ENCODE results near the gene RBM20. TPM values are rescaled to one million over a fixed set of nuclear protein-coding genes. Genes with fewer than 3 reads are reported as not detected.
"Not testable (repeated sequence)": the region's sequence is repeated elsewhere in the genome, so short reads cannot be mapped to it uniquely, and the experiment has no call there.

The RBM20 gene
- polyA plus RNA-seq, 3 donors: 4.9 to 7.9 (median 6.1) TPM

- DNase-seq (ENCODE audit: extremely low read depth in 1 of 11, low read depth in 9 of 11, low spot score in 4 of 11): no peak
Measured at GRCh38 chr10:110714356-110714755, 70.2 kb downstream of the RBM20 start.

DNA sequence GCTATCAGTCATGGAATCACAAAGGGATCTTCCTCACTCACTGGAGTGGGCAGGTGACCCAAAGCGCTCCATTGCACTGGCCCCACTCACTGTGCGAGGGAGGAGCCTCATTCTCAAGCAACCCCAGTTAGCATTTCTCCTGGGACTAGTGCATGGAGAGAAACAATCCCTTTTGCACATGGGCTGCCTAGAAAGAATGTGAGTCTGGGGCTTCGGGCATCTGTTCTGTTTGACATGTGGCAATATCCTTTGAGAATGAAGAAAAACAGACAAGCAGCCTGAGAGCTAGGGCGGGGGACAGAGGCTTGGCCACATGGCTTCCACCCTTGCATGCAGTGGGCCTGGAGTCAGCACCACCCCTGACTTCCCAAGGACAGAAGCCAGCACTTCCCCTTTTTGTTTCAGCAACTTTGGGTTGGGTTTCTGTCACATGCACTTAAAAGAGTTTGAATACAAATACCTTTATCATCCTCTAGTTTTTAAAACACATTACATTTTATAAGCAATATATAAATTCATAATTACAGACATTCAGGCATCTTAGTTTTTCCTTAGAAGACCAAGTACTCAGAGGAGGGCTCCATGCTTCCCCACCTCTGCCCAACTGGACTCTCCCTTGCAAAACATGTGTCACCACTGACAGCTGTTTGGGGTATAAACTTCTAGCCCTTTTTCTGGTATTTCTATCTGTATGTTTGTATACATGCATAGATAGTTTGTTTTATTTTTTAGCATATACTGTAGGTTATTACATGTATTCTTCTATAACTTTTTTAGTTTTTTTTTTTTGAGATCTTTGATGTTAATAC, 73.8 kb downstream of the RBM20 start:
- DNase-seq (ENCODE audit: extremely low read depth in 1 of 11, low read depth in 9 of 11, low spot score in 4 of 11): no peak

- no peak for DNase-seq (ENCODE audit: extremely low read depth in 1 of 11, low read depth in 9 of 11, low spot score in 4 of 11)
Measured at GRCh38 chr10:110721406-110722038, 77.4 kb downstream of the RBM20 start.

DNA sequence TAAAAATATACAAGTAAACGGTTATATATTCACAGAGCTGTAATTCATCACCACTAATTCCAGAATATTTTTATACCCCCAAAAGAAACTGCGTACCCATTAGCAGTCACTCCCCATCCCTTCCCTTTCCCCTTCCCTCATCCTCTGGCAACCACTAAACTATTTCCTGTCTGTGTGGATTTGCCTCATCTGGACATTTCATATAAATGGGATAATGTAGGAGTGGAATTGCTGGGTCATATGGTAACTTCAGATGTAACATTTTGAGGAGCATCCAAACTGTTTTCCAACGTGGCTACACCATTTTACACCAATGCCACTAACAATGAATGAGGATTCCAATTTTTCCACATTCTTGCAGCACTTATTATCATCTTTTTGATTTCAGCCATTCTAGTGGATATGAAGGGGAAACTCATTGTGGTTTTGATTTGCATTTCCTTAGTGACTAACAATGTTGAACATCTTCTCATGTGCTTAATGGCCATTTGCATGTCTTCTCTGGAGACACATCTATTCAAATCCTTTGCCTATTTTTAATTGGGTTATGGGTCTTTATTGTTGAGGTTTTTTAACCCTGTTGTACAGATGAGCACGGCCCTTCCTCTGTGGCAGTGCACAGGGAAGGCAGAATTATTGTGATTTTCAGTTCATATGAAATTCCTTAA, 79.2 kb downstream of the RBM20 start:
- DNase-seq (ENCODE audit: extremely low read depth in 1 of 11, low read depth in 9 of 11, low spot score in 4 of 11): no peak

- no peak for DNase-seq (ENCODE audit: extremely low read depth in 1 of 11, low read depth in 9 of 11, low spot score in 4 of 11)
Measured at GRCh38 chr10:110724116-110724921, 80.2 kb downstream of the RBM20 start.

DNA sequence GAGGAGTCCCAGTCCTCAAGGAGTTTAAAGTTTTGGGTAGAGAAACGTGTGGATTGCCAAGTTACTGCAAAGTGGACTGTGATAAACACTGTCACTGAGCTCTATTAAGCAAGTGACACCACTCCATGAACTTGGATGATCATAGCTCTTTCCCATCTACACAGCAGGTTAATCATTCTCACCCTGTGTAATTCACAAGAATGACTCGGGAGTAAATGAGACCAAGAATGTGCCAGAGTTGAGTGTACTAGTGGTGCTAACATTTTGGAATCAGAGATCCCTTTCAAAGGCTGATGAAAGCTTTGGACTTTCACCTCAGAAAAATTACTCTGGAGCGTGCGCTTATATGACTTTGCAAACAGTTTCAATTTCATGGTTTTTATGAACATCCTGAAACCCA, 80.8 kb downstream of the RBM20 start:
- no peak for DNase-seq (ENCODE audit: extremely low read depth in 1 of 11, low read depth in 9 of 11, low spot score in 4 of 11)

DNA sequence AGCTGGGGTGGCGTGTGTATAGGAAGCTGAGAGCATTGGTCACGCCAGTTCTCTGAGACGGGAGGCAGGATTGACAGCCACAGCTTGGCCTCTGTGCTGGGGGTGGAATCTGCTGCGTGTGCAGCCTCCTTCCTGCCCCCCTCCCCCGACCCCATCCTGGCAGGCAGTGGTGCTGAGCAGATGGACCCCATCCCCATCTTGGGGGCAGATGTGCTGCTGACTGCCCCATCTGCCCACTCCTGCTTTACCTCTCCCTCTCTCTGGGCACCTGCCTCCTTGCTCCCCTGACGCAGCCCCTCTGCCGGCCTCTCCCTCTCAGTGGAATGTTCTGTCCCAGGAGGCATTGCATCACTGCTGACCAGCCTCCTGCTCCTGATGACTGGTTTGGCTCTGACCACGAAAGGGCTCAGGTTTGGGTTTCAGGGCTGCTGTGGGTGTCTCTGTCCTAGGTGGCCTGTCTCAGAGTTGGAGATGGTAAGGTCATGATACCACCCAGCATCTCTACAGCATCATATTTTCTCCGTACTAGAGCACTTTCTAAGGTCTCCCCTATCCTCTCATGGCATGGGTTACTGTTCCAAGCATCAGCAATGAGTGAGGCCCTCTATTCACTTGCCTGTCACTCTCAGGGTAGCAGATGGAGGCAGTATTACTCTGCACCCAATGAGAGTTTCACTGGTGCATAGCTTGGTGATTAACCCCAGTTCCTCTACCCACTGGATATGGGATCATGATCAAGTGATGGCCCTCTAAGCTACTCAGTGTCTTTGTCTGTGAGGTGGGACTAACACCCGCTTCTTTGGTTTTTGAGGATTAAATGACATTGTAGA, 81.9 kb downstream of the RBM20 start:
- DNase-seq (ENCODE audit: extremely low read depth in 1 of 11, low read depth in 9 of 11, low spot score in 4 of 11): no peak

GRCh38 chr10:110727785-110728184, 83.6 kb downstream of the RBM20 start:
- DNase-seq (ENCODE audit: extremely low read depth in 1 of 11, low read depth in 9 of 11, low spot score in 4 of 11): not testable (repeated sequence)

DNA sequence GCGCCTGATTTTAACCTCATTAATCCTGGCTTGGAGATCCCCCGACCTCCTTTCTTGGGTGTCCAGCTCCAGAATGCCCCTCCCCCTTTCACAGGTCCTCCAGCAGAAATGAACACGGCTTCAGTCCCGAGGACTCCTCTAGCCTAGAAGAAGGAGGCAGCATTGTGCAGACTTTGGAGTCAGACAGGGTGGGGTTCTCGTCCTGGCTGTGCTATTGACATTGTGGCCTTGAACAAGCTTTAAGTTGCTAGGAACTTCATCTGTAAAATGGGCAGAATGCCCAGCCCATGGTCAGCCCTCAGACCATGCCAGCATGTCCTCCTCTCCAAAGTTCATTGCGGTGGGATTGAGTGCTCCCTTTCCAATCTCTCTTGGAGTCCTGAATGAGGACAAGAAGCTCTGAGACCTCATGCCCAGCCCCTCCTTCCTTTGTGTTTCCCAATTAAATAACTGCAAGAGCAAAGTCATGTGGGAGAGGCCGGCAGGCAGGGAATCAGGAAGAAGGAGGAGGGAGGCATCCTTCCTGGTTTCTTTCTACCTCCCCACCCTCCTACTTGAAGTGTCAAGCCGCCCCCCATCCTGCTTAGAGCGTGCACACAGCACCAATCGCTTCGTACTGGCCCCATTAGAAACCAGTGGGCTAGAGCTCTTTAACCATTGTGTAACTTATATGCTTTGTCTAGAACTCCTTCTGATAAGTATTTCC, 86.4 kb downstream of the RBM20 start:
- DNase-seq (ENCODE audit: extremely low read depth in 1 of 11, low read depth in 9 of 11, low spot score in 4 of 11): no peak

- no peak for DNase-seq (ENCODE audit: extremely low read depth in 1 of 11, low read depth in 9 of 11, low spot score in 4 of 11)
Measured at GRCh38 chr10:110733218-110733952, 89.2 kb downstream of the RBM20 start.

- DNase-seq (ENCODE audit: extremely low read depth in 1 of 11, low read depth in 9 of 11, low spot score in 4 of 11): no peak
Measured at GRCh38 chr10:110735620-110736027, 91.5 kb downstream of the RBM20 start.

DNA sequence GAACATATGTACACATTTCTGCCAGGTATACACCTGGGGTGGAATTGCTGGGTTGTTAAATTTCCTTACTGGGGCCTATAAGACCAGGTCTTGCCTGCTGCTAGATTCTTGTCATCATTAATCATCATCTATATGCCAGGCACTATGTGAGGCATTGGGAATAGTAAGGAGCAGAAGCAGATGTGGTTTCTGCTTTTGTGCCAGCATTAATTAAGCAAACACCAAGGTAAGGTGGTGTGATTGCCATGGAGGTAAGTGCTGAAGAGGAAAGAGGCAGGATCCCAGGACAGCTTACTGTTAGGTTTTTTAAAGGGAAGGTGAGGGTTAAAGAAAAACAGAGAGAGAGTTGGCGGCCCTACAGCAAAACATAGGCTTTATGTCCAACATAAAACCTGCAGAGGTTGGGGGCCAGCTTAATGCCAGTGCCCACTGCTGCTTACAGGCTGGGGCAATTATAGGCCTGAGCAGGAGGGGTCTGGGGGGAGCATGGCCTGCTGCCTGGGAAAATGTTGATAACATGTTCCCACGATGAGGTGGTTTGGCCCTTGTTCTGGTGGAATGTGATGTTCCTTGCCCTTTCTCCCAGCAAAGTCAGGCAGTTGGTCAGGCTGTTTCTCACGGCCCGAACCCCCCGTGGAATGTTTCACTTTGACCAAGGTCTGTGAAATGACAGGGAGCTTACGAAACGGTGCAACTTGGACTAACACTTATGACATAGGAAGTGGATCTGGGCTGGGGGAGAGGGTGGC, 93.9 kb downstream of the RBM20 start:
- no peak for DNase-seq (ENCODE audit: extremely low read depth in 1 of 11, low read depth in 9 of 11, low spot score in 4 of 11)

GRCh38 chr10:110739811-110740271, 95.7 kb downstream of the RBM20 start:
- no peak for DNase-seq (ENCODE audit: extremely low read depth in 1 of 11, low read depth in 9 of 11, low spot score in 4 of 11)

DNA sequence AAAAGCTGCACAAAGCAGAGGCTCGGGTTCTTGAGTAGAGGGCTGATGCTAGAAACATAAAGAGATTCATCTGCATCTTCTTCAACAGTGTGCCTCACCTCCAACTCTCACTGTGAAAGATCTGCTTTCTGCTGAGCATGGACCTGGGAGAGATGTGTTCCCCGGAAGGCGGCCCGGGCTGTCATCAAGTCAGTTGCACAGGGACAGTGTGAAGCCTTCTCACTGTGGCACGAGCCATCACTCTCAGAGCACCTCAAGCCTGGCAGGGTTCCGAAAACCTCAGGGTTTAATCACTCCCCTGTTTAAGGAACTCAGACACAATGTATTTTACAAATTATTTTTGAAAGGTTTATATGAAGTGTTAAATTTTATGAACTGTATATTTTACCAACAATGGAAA, 98.7 kb downstream of the RBM20 start:
- DNase-seq (ENCODE audit: extremely low read depth in 1 of 11, low read depth in 9 of 11, low spot score in 4 of 11): no peak

- no peak for DNase-seq (ENCODE audit: extremely low read depth in 1 of 11, low read depth in 9 of 11, low spot score in 4 of 11)
Measured at GRCh38 chr10:110744782-110745181, 100.6 kb downstream of the RBM20 start.

- DNase-seq (ENCODE audit: extremely low read depth in 1 of 11, low read depth in 9 of 11, low spot score in 4 of 11): peak in 10 of 11 donors; percentile 43 to 70 (median 56)
Measured at GRCh38 chr10:110746254-110746826, 102.2 kb downstream of the RBM20 start.

All from renal cortex interstitium (tissue), 11 donors.